Common myeloid progenitor, CD34-positive (primary cell): ENCODE measurements around the gene TIMM44.

ENCODE experiments used
- CTCF ChIA-PET: fragments of 350-600 bp; sonication (Branson Sonifier 250); formaldehyde crosslinking; loops from one replicate; lab custom pipeline; 2021; ENCODE audit warnings: antibody characterized with exemption; lab: Charles Lee
- POLR2A ChIA-PET: fragments of 350-600 bp; sonication (Branson Sonifier 250); formaldehyde crosslinking; loops from one replicate; lab custom pipeline; 2021; ENCODE audit warnings: antibody characterized with exemption; lab: Charles Lee
- DNase-seq, 3 donors: peaks; one replicate each; pipeline versions ENCODE4 v3.0.0 to v3.0.0-alpha.2; 2013
- H3K27ac ChIP-seq, 2 experiments: 1 replicate in 1 of 2; 2 replicates in 1 of 2; pipeline ENCODE4 v1.7.0; 2013; ENCODE audit warnings: inconsistent platforms in 2 of 2, low read length in 2 of 2, mild to moderate bottlenecking in 2 of 2, low read depth in 1 of 2, moderate library complexity in 1 of 2; ENCODE audit not compliant: severe bottlenecking in 2 of 2, insufficient read depth in 1 of 2, poor library complexity in 1 of 2
- H3K27me3 ChIP-seq, 5 experiments: replicated peaks in 2 of 5; 1 replicate in 3 of 5; 2 replicates in 2 of 5; pipeline versions ENCODE4 v1.6.1 to v1.7.0; 2013; ENCODE audit warnings: low read length in 4 of 5, mild to moderate bottlenecking in 2 of 5, moderate library complexity in 2 of 5, inconsistent platforms in 1 of 5; ENCODE audit not compliant: insufficient read depth in 5 of 5, control insufficient read depth in 4 of 5
- H3K36me3 ChIP-seq, 4 experiments: 1 replicate in 2 of 4; 2 replicates in 2 of 4; pipeline versions ENCODE4 v1.6.1 to v1.7.0; 2013; ENCODE audit warnings: low read length in 3 of 4, control low read depth in 1 of 4, mild to moderate bottlenecking in 1 of 4; ENCODE audit not compliant: control insufficient read depth in 4 of 4, insufficient read depth in 4 of 4
- H3K4me1 ChIP-seq, 4 experiments: 1 replicate in 3 of 4; 2 replicates in 1 of 4; pipeline versions ENCODE4 v1.6.1 to v1.7.1; 2013; ENCODE audit warnings: low read length in 3 of 4, mild to moderate bottlenecking in 3 of 4, control low read depth in 1 of 4, inconsistent platforms in 1 of 4, moderate library complexity in 1 of 4; ENCODE audit not compliant: control insufficient read depth in 4 of 4, insufficient read depth in 4 of 4; ENCODE audit errors: control extremely low read depth in 1 of 4
- H3K4me3 ChIP-seq, 7 experiments: 1 replicate in 4 of 7; 2 replicates in 3 of 7; pipeline versions ENCODE4 v1.5.1 to v1.7.0; 2013; ENCODE audit warnings: mild to moderate bottlenecking in 7 of 7, low read length in 6 of 7, moderate library complexity in 6 of 7, inconsistent platforms in 2 of 7, low read depth in 2 of 7, control low read depth in 1 of 7; ENCODE audit not compliant: insufficient read depth in 4 of 7, control insufficient read depth in 1 of 7; ENCODE audit errors: extremely low read depth in 1 of 7
- H3K9me3 ChIP-seq, 5 experiments: 1 replicate in 4 of 5; 2 replicates in 1 of 5; pipeline versions ENCODE4 v1.6.1 to v1.7.1; 2013; ENCODE audit warnings: low read length in 4 of 5, mild to moderate bottlenecking in 2 of 5, inconsistent platforms in 1 of 5, low read depth in 1 of 5, moderate library complexity in 1 of 5; ENCODE audit not compliant: control insufficient read depth in 4 of 5, insufficient read depth in 2 of 5; ENCODE audit errors: control extremely low read depth in 1 of 5
- WGBS: methylation state at CpG from one replicate; pipeline ENCODE4 v1.1.5; 2013; ENCODE audit not compliant: insufficient coverage; 5-methylcytosine and 5-hydroxymethylcytosine counted together

TIMM44 gene

DNA sequence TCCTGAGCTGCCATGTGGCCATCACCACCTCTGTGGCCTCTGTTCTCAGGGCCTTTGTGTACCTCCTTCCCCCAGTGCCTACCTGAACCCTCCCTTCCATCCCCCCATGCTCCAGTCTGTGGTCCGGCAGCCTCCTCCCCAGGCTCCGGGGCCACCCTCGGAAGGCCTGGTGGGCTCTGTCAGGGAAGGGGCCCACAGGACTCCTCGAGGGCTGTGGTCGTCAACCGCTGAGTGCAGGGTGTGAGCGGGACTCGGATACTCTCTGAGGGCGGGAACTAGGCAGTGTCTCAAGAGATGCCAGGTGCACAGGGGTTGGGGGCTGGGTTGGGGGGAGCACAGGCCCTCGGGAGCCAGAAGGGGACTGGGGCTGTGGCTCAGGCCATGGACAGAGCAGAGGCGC is 35.9 kb downstream of the TIMM44 start:
- DNase-seq: no peak
- CTCF ChIA-PET: interaction anchor here (4.3 kb wide), 1 partner anchor 12 kb away, joined by 16 read pairs; the partner anchor contains the start of gene SNAPC2
- WGBS: 97% methylated on average over 7 of the region's 11 CpGs
- peaks cover 8 to 45% (median 31%) of the 10 kb centered on the region in 4 experiments for H3K36me3 ChIP-seq
- H3K27ac ChIP-seq: no peak overlapping the region
- H3K9me3 ChIP-seq: no peaks in the 10 kb centered on the region
- H3K27me3 ChIP-seq: no peaks in the 10 kb centered on the region
- no peak overlapping the region for H3K4me3 ChIP-seq
- POLR2A ChIA-PET: no interaction called here
- H3K4me1 ChIP-seq: peaks cover 0 to 22% (median 20%) of the 10 kb centered on the region in 4 experiments

DNA sequence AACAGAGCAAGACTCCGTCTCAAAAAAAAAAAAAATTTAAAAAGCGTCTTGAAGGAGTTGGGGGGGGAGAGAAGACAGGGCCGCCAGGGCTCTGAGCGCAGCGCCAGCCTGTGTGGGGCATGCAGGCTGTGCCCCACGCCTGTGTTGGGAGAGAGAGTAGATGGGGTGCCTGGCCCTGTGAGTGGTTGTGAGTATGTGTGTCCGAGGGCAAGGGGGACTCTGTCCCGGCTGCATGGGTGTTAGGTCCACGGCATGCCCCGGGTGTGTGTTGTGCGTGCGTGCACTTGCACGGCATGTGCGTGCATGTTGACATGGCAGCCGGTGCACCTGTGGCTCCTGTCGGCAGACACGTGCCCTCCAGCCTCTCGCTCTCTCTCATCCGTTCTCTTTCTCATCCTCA is 36.3 kb downstream of the TIMM44 start:
- 96% methylated on average over 14 of the region's 19 CpGs for WGBS
- Histone ChIP-seq H3K4me1 (peaks cover 0 to 24% (median 20%) of the 10 kb centered on the region in 4 experiments), H3K9me3 (no peaks in the 10 kb centered on the region), H3K27ac (no peak overlapping the region), H3K27me3 (no peaks in the 10 kb centered on the region), H3K4me3 (no peak overlapping the region), H3K36me3 (peaks cover 6 to 42% (median 29%) of the 10 kb centered on the region in 4 experiments)
- CTCF ChIA-PET: interaction anchor here (4.3 kb wide), 1 partner anchor 12 kb away, joined by 16 read pairs; the partner anchor contains the start of gene SNAPC2
- POLR2A ChIA-PET: no interaction called here
- DNase-seq: no peak

DNA sequence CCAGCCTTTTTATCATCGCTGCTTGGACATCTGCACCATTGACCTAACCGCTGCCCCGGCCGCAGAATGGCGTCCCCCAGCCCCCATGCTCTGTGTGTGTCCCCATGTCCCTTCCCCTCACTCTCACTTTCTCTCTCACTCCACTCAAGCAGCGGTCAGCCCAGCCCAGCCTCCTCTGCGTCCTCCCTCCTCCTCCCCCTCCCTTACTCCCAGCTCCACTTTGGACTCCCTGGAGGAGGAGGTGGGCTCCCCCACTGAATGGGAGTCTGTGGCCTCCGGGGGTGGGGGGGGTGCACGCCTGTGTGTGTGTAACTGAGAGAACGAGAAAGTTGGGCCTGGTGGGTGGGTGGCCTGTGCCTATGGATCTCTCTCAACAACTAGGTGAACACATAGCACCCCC is 37.6 kb downstream of the TIMM44 start:
- 100% methylated on average over 2 of the region's 10 CpGs for WGBS
- no peak for DNase-seq
- Histone ChIP-seq H3K9me3 (no peaks in the 10 kb centered on the region), H3K27me3 (no peaks in the 10 kb centered on the region), H3K36me3 (peaks cover 1 to 30% (median 20%) of the 10 kb centered on the region in 4 experiments), H3K27ac (no peak overlapping the region), H3K4me1 (peaks cover 0 to 24% (median 20%) of the 10 kb centered on the region in 4 experiments), H3K4me3 (no peak overlapping the region)
- ChIA-PET POLR2A (no interaction called here), CTCF (no interaction called here)

DNA sequence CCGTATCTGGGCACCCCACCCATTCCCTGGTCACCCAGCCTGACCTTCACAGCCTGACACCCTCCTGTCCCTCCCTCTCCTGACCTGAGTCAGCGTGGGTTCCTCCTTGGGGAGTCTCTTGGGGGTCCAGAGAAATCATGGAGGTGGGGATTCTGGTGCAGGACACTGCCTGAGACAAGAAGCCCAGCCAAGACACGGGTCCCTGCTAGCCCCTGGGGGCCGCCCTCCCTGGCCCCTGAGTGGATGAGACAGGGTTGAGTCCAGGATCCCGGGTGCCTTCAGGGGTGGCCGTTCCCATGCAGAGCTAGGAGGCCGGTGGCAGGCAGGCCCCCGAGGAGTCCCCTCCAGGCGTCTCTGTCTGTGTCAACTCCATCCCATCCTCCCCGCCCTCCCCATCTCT is 38.2 kb downstream of the TIMM44 start:
- peaks cover 0 to 24% (median 14%) of the 10 kb centered on the region in 4 experiments for H3K36me3 ChIP-seq
- H3K4me3 ChIP-seq: peak overlapping the region in 1 of 7 experiments; percentile 86
- no peak for DNase-seq
- WGBS: 77% methylated on average over 9 of the region's 10 CpGs
- H3K27ac ChIP-seq: peak overlapping the region in 1 of 2 experiments; percentile 76
- ChIA-PET POLR2A (no interaction called here), CTCF (no interaction called here)
- H3K4me1 ChIP-seq: peaks cover 0 to 24% (median 20%) of the 10 kb centered on the region in 4 experiments
- no peaks in the 10 kb centered on the region for H3K9me3 ChIP-seq
- no peaks in the 10 kb centered on the region for H3K27me3 ChIP-seq

DNA sequence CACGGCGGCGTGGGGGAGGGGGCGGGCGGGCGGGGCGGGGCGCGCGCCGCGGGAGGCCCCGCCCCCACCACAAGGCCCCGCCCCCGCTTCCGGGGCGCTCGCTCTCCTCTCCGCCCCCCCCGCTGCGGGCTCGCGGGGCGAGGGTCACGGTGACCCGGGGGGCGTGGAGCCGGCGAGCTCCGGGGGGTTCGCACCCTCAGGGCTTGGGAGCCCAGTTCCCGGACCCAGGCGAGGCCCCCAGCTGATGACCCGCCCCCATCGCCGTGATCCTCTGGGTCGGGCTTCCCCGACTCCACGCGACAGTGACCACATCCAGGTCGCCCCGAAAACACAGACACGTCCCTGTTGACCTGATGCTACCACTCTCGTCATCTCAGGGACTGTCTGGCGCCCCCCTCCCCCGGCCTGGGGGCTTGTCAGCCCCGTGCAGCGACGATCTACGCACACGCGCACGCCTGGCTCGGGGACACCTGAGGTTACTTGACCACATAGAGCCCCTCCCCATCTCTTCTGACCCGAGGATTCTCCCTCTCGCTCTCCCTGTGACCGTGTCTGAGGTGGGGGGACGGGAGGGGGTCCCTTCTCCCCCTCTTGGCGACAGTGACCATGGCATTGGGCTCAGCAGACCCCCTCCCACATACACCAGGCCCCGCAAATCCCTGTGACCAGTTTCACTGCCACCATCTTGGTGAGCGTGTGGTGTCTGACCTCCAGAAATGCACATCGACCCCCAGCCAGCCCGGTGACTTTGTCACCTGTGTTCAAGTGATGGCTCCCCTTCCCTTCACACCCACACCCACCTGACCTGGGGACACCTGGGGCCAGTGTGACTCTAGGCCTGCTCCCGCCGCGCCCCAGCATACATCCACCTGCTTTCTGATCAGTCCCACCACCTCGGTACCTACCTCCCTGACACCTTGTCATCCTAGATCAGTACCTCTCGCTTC is 39.1 kb downstream of the TIMM44 start:
- peak in 2 of 3 donors; percentile 53 to 56 for DNase-seq
- Histone ChIP-seq H3K36me3 (peaks cover 0 to 17% (median 9%) of the 10 kb centered on the region in 4 experiments), H3K27me3 (no peaks in the 10 kb centered on the region), H3K4me1 (peaks cover 0 to 24% (median 20%) of the 10 kb centered on the region in 4 experiments), H3K27ac (peak overlapping the region; percentile 25 to 76), H3K9me3 (no peaks in the 10 kb centered on the region), H3K4me3 (peak overlapping the region; percentile 65 to 91 (median 82))
- 21% methylated on average over 32 of the region's 68 CpGs for WGBS
- ChIA-PET POLR2A (interaction anchor here (0.6 to 0.8 kb wide), 2 partner anchors 13 to 248 kb away, joined by 3 read pairs; no protein-coding TSS in a partner anchor), CTCF (interaction anchor here (0.9 to 1.9 kb wide), 5 partner anchors 14 to 44 kb away, joined by 3 to 6 read pairs (median 5); no protein-coding TSS in a partner anchor)

DNA sequence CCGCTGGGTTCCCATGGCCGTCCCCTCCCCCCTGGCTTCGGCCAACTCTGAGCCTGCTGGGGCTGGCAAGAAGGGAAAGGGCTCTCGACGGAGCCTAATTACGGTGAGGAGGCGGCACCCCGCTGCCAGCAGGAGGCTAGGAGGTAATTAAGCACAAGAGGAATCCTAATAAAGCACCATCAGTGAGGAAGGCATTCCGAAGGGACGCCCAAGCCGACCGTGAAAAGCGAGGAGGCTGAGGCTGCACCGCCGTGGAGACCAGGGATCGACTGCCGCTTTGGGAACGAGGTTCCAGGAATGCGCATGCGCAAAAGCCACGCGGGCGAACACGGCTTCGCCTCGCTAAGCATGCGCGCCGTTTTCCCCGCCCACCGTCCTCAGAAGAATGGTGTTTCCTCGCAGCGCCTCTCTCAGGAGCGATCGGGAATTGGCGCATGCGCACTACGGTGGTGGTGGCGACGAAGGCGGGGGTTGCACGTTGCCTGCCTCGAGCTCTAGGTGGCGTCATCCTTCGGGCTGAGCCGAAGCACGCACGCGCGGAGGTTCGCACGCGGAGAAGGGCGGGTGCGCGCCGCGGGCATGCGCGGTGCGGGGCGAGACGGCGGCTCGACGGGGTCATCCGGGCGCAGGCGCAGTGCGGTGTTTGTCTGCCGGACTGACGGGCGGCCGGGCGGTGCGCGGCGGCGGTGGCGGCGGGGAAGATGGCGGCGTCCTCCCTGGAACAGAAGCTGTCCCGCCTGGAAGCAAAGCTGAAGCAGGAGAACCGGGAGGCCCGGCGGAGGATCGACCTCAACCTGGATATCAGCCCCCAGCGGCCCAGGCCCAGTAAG is 40.0 kb downstream of the TIMM44 start, which contains the start of gene MAP2K7:
Gene MAP2K7 (plus strand): TSS at position 634 of the 830 bp plus-strand sequence. CDS start 68 bp downstream, at position 702.
- CTCF ChIA-PET: interaction anchor here (0.9 to 1.9 kb wide), 5 partner anchors 14 to 43 kb away, joined by 3 to 6 read pairs (median 5); no protein-coding TSS in a partner anchor

More for the DNA sequence above, 40.0 kb downstream of the TIMM44 start, which contains the start of gene MAP2K7:
- H3K27ac ChIP-seq: peak within 1 kb of the TSS; percentile 25 to 82
- H3K27me3 ChIP-seq: no peaks in the 10 kb centered on the region
- no peaks in the 10 kb centered on the region for H3K9me3 ChIP-seq
- H3K4me1 ChIP-seq: peaks cover 0 to 24% (median 20%) of the 10 kb centered on the region in 4 experiments
- WGBS: 0% methylated on average over 84 of the region's 89 CpGs
- H3K4me3 ChIP-seq: peak within 1 kb of the TSS; percentile 65 to 91 (median 82)
- POLR2A ChIA-PET: interaction anchor here (0.6 to 0.8 kb wide), 2 partner anchors 14 to 247 kb away, joined by 3 read pairs; no protein-coding TSS in a partner anchor
- peaks cover 0 to 14% (median 7%) of the 10 kb centered on the region in 4 experiments for H3K36me3 ChIP-seq
- DNase-seq: peak; percentile 98 to 99 (median 98)
